GM12891 (cell line): ENCODE data around the gene FGD2.
A peak's percentile ranks its signal among the peaks of the same experiment; 100 is the strongest.

Source experiments
- DNase-seq: peaks from one replicate; pipeline ENCODE4 v3.0.0; 2011; ENCODE audit warnings: low spot score; ENCODE audit not compliant: insufficient read length
- FAIRE-seq: peaks from 2 replicates; lab custom pipeline; 2011; peaks lifted over from hg19 to GRCh38; lab: Jason Lieb, UNC
- PAX5 ChIP-seq: IDR thresholded peaks from 2 replicates; pipeline ENCODE4 v1.6.1; 2011; ENCODE audit warnings: low read length, moderate library complexity, mild to moderate bottlenecking; ENCODE audit not compliant: insufficient read depth, severe bottlenecking
- POLR2A ChIP-seq: IDR thresholded peaks from 2 replicates; pipeline ENCODE4 v1.6.1; 2011; ENCODE audit warnings: low read depth, low read length, control low read depth
- POLR2AphosphoS5 ChIP-seq: IDR thresholded peaks from 2 replicates; pipeline ENCODE4 v1.6.1; 2011; ENCODE audit warnings: low read depth, low read length, control low read depth
- POU2F2 ChIP-seq: IDR thresholded peaks from 2 replicates; pipeline ENCODE4 v1.6.1; 2011; ENCODE audit warnings: low read depth, mild to moderate bottlenecking, control low read depth, low read length, moderate library complexity
- SPI1 ChIP-seq: IDR thresholded peaks from 2 replicates; pipeline ENCODE4 v1.6.1; 2011; ENCODE audit warnings: low read depth, low read length, control low read depth
- TAF1 ChIP-seq: IDR thresholded peaks from 2 replicates; pipeline ENCODE4 v1.6.1; 2011; ENCODE audit warnings: low read depth, low read length, control low read depth

The FGD2 gene

DNA sequence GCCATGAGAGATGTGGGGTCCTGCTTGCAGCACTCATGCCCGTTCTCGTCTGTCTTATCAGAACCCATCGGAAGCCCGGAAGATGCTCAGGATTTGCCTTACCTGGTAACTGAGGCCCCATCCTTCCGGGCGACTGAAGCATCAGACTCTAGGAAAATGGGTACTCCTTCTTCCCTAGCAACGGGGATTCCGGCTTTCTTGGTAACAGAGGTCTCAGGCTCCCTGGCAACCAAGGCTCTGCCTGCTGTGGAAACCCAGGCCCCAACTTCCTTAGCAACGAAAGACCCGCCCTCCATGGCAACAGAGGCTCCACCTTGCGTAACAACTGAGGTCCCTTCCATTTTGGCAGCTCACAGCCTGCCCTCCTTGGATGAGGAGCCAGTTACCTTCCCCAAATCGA is 42.6 kb upstream of the FGD2 start:
- DNase-seq (peak; percentile 92), FAIRE-seq (peak; percentile 77)
- TF ChIP-seq POLR2AphosphoS5, result no peak
- no peak for TF ChIP-seq POU2F2
- TF ChIP-seq SPI1, result peak; percentile 70
- TF ChIP-seq POLR2A, result no peak

DNA sequence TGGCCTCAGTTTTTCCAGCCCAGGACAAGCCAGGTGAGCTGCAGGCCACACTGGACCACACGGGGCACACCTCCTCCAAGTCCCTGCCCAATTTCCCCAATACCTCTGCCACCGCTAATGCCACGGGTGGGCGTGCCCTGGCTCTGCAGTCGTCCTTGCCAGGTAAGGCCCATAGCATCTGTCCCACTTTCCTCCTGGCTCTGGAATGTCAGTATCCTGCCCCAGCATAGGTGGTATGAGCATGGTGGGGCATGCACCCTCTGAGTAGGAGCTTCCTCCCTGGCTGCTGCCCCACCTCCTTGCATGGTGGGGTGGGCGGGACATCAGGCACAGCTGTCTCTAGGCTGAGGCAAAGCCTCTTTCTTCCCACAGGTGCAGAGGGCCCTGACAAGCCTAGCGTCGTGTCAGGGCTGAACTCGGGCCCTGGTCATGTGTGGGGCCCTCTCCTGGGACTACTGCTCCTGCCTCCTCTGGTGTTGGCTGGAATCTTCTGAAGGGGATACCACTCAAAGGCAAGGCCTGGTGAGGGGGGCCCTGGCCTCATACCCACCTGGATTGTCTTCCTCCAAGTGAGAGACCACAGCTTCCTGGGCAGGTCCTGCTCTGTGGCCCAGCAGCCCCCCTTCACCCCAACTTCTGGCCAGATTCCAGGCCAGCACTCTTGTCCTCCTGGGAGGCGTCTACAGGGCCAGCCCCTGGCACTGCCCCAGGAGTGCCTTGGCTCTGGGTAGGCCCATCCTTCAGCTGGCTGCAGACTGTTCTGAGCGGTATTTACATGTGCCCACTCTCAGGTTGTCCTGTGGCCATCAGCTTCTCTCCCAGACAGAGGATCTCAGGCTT is 41.8 kb upstream of the FGD2 start:
- TF ChIP-seq PAX5, result no peak
- no peak for TF ChIP-seq POLR2AphosphoS5
- TF ChIP-seq SPI1, result 0 out of 2 replicates have a peak, but pooled peaks have one; percentile 7
- TF ChIP-seq POLR2A, result no peak
- no peak for TF ChIP-seq POU2F2
- FAIRE-seq (peak; percentile 71), DNase-seq (peak; percentile 67)

DNA sequence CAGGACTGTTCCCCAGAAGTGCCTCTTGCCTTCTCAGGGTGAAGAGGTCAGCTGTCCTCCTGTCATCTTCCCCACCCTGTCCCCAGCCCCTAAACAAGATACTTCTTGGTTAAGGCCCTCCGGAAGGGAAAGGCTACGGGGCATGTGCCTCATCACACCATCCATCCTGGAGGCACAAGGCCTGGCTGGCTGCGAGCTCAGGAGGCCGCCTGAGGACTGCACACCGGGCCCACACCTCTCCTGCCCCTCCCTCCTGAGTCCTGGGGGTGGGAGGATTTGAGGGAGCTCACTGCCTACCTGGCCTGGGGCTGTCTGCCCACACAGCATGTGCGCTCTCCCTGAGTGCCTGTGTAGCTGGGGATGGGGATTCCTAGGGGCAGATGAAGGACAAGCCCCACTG is 41.1 kb upstream of the FGD2 start:
- FAIRE-seq (no peak), DNase-seq (no peak)
- TF ChIP-seq POU2F2 (no peak), POLR2AphosphoS5 (no peak), PAX5 (no peak), TAF1 (no peak), POLR2A (no peak), SPI1 (no peak)

DNA sequence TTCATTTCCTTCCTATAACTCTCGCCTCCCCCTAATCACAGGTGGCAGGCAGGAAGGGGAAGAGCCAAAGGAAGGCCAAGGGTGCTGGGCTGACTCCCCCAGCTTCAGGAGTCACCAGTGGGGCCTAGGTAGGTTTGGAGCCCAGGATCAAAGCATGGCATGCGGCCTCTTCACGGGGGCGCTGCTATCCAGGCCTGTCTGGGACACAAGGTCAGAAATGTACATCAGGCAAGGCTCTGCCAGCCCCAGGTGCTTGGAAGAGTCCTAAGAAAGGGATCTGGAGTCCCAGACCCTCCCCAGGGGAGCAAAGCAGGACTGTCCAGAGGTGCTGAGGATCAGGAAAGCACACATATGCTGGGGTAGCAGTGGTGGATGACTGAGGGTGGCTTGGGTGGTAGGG is 40.5 kb upstream of the FGD2 start:
- FAIRE-seq (no peak), DNase-seq (no peak)
- no peak for TF ChIP-seq SPI1
- no peak for TF ChIP-seq TAF1
- no peak for TF ChIP-seq POLR2A
- no peak for TF ChIP-seq POLR2AphosphoS5
- no peak for TF ChIP-seq PAX5
- TF ChIP-seq POU2F2, result no peak

DNA sequence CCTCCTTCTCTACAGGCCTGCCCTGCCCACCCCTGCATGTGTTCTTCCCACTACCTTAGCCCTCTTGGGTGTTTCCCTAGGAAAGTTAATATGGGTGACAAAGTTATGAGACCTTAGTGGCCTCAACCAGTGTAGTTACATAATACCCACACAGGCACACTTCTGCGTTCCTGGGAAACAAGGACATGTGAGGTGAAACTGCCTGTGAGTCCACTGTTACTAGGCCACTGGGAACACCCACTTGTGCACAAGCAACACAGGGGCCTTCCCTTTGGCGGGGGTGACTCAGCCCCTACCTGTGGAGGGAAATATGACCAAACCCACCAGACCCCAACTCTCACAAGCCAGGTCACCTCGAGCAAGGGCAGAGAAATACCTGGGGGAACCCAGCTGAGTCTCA is 38.2 kb upstream of the FGD2 start:
- TF ChIP-seq POLR2AphosphoS5 (peak; percentile 61; the same call in 1 of the 2 replicates), SPI1 (no peak), POLR2A (peak; percentile 12)
- DNase-seq (no peak), FAIRE-seq (no peak)

DNA sequence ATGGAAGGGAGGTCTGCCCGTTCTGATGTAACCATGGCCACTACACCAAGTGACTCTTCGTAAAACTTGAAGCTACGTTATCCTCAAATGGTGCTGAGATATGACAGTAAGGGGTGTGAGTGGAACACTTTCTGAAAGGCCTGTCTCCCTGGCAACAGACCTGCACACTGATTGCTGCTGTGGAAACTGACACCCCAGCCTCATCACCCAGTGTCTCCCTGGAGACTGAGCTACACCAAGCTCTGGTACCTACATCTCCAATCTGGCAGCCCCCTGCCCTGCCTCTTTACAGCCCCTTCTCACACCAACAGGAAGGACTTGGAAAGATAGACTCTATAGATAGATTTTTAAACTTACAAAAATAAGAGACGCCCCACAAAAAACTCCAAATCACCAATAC is 37.7 kb upstream of the FGD2 start:
- no peak for DNase-seq
- peak; percentile 51; the same call in 1 of the 2 replicates for TF ChIP-seq POLR2AphosphoS5
- TF ChIP-seq POLR2A, result peak; percentile 21; the same call in 1 of the 2 replicates
- TF ChIP-seq POU2F2, result no peak
- TF ChIP-seq TAF1, result no peak
- no peak for TF ChIP-seq PAX5
- FAIRE-seq, result no peak

DNA sequence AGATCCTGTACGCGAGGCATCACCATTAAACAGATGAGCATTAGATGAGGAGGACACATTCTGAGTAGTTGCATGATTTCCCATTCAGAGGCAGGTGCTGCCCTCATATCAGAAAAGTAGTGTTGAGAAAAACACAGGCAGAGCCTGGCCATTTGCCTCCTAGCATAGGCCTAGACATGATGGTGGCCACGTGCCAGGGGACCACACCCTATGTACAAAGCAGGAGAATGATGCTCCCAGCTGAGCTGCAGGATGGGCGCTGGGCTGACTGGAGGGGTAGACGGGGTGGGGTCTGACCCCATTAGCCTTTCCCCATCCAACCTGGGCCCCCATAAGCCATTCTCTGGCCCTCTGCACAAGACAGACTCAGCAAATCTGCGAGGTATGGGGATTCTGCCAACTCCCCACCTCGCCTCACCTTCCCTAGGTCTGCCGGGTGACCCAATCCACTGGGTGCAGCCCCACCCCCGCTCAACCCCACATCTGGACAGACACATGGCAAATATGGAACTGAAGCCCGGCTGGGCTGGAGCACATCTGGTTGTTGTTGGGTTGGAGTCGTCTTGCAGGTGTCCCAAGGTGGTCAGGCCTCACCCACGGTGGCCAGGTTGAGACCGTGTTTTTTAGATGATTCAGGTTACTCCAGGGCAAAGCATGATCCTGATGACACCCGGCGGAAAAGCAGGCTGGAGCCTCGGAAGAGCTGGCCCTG is 37.0 kb upstream of the FGD2 start:
- TF ChIP-seq TAF1 (no peak), SPI1 (no peak), PAX5 (no peak)
- no peak for DNase-seq
- FAIRE-seq, result no peak

DNA sequence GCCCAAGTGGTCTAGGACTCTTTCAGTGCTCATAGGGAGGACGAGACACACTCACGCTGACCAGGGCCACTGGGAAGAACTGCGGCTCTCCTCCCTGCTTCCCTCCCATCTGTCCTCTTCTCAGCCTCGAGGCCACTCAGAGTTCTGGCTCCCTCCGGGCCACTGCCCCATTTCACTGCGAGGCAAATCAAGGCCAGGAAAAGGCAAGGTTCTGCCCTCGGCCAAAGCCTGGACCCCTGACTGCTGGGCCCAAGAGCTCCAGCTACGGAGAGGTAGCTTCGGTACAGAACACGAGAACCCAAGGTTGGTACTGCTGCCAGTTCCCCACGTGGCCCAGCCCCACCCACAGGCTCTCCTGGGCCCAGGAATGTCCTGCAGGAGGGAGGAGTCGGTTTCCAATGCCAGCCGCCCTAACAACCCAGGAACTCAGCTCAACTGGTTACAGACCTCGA is 36.2 kb upstream of the FGD2 start:
- no peak for FAIRE-seq
- no peak for DNase-seq
- no peak for TF ChIP-seq POU2F2
- no peak for TF ChIP-seq POLR2AphosphoS5
- TF ChIP-seq TAF1, result no peak
- no peak for TF ChIP-seq SPI1
- TF ChIP-seq POLR2A, result no peak
- TF ChIP-seq PAX5, result no peak

DNA sequence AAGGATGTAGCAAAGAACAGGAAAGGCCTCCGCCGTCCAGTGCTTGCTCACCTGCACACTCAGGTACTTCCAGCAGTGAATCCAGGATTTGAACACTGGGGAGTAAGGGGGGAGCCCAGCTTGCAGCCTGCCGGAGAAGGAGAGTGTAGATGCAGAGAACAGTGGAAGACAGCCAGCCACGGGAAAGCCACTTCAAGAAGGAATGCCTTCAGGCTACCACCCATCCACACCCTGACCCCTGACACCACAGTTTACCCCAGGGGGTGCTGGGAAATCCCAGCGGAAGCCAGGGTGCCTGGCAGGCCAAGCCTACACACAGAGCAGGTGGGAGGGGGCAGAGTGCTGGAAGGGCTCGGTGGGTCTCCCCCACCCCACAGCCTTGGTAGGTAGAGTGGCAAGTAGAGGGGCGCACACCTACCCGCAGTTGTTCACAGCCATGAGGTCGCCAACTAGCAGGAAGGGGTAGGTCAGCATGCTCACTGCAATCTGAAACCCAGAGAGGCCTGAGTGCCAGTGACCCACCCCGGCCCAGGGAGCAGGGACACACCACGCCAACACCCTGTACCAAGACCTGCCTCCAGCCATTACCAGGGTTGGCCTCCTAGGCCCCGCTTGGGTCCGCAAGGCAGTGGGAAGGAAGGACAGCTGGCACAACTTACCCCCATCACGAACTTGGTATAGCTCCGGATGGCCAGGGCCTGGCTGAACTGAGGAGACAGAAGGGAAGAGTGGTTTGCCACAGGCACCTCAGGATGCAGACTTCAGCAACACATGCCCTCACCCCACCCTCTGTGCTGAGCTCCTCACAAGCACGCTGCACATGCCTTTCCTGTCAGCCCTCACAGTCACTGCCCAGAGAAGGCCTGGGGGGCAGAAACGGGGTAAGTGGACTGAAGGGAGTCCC is 35.2 kb upstream of the FGD2 start:
- FAIRE-seq (no peak), DNase-seq (no peak)
- TF ChIP-seq PAX5 (no peak), SPI1 (no peak), POLR2A (0 out of 2 replicates have a peak, but pooled peaks have one; percentile 18)
